ENCODE data around the gene CDC42. TPM values are rescaled to one million over a fixed set of nuclear protein-coding genes. Genes with fewer than 3 reads are reported as not detected.
A peak's percentile ranks its signal among the peaks of the same experiment; 100 is the strongest.

The CDC42 gene
- total RNA-seq, 3 donors from 2014 or later (not counting 1 experiment from before 2014, with no cell fraction given) = 454 to 470 (median 463) TPM

DNA sequence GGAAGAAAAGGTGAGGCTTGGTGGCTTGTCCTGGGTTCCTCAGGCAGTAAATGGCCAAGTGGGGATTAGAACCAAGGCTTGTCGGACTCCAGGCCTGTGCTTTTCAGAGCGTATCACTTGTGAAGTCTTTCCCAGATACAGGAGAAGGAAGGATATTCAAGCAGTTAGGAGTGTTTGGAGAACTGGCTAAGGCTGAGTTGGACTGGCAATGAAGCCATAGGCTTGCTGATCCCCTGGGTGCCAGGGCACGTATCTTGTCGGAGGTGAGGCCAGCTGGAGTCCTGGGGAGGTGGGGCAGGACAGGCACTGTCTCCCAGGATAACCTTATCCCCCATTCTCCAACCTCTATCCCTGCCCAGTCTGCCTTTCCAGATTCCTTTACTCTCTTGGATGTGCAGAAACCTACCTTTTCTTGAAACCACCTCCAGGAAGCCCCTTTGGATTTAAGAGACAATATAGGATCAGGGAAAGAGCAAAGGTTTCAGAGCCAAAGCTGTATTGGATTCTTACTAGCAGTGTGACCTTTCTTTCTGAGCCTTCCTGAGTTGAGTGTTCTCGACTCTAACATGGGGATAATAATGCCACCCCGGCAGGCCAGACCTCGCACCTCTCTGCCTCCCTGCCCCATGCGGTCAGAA is 72.2 kb downstream of the CDC42 start:
- ATAC-seq (no peak), DNase-seq (no peak)
- Histone ChIP-seq H3K4me3 (ENCODE audit: low read length) (no peak overlapping the region), H3K36me3 (ENCODE audit: control insufficient read depth, insufficient read depth, low read length) (peaks cover 3% of the 10 kb centered on the region), H3K27ac (ENCODE audit: low read length) (no peak overlapping the region), H3K4me1 (ENCODE audit: control insufficient read depth, insufficient read depth, low read length) (no peaks in the 10 kb centered on the region), H3K9me3 (ENCODE audit: control insufficient read depth, insufficient read depth, low read length) (no peaks in the 10 kb centered on the region), H3K27me3 (ENCODE audit: control insufficient read depth, insufficient read depth, low read length) (no peaks in the 10 kb centered on the region)
- Mint-ChIP-seq H3K9me3 (no peaks in the 10 kb centered on the region), H3K4me1 (peaks cover 6 to 15% of the 10 kb centered on the region in 2 donors), H3K4me3 (no peak overlapping the region), H3K27me3 (ENCODE audit: low read depth in 2 of 2) (no peaks in the 10 kb centered on the region), H3K36me3 (no peaks in the 10 kb centered on the region), H3K27ac (peak overlapping the region; percentile 18 to 31)
- intact Hi-C loops (cut with micrococcal nuclease) = no loop called here
- WGBS (ENCODE audit: insufficient coverage) = 98% methylated on average over 8 of the region's 8 CpGs
- TF ChIP-seq, protein P1, sequence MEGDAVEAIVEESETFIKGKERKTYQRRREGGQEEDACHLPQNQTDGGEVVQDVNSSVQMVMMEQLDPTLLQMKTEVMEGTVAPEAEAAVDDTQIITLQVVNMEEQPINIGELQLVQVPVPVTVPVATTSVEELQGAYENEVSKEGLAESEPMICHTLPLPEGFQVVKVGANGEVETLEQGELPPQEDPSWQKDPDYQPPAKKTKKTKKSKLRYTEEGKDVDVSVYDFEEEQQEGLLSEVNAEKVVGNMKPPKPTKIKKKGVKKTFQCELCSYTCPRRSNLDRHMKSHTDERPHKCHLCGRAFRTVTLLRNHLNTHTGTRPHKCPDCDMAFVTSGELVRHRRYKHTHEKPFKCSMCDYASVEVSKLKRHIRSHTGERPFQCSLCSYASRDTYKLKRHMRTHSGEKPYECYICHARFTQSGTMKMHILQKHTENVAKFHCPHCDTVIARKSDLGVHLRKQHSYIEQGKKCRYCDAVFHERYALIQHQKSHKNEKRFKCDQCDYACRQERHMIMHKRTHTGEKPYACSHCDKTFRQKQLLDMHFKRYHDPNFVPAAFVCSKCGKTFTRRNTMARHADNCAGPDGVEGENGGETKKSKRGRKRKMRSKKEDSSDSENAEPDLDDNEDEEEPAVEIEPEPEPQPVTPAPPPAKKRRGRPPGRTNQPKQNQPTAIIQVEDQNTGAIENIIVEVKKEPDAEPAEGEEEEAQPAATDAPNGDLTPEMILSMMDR (IDR thresholded peaks at IDR 0.05) = no peak

DNA sequence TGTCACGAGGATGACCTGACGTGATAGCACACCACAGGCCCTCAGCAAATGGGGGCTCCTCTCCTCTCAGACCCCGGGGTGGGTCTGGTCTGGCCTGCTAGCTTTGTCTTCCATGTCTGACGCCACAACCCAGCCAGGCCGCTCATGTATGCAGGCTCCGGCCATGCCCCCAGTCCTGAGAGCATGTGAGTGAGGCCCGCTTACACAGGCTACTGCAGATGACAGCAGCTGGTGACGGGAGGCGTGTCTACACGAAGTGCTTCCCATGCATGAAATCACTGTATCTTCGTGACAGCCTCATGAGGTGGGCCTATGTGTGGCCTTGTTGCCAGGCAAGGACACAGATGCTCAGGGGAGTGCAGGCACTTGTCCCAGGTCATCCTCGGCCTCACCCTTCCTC is 74.0 kb downstream of the CDC42 start:
- WGBS (ENCODE audit: insufficient coverage) = 91% methylated on average over 12 of the region's 12 CpGs
- DNase-seq (no peak), ATAC-seq (no peak)
- Histone ChIP-seq H3K27me3 (ENCODE audit: control insufficient read depth, insufficient read depth, low read length) (no peaks in the 10 kb centered on the region), H3K36me3 (ENCODE audit: control insufficient read depth, insufficient read depth, low read length) (no peaks in the 10 kb centered on the region), H3K9me3 (ENCODE audit: control insufficient read depth, insufficient read depth, low read length) (no peaks in the 10 kb centered on the region), H3K4me3 (ENCODE audit: low read length) (no peak overlapping the region), H3K4me1 (ENCODE audit: control insufficient read depth, insufficient read depth, low read length) (no peaks in the 10 kb centered on the region), H3K27ac (ENCODE audit: low read length) (no peak overlapping the region)
- intact Hi-C loops (cut with micrococcal nuclease) = no loop called here
- Mint-ChIP-seq H3K27ac (peak overlapping the region in 1 of 2 donors; percentile 23), H3K4me3 (no peak overlapping the region), H3K9me3 (no peaks in the 10 kb centered on the region), H3K4me1 (peaks cover 6 to 9% of the 10 kb centered on the region in 2 donors), H3K27me3 (ENCODE audit: low read depth in 2 of 2) (no peaks in the 10 kb centered on the region), H3K36me3 (no peaks in the 10 kb centered on the region)
- TF ChIP-seq, protein P1 (IDR thresholded peaks at IDR 0.05) = no peak

DNA sequence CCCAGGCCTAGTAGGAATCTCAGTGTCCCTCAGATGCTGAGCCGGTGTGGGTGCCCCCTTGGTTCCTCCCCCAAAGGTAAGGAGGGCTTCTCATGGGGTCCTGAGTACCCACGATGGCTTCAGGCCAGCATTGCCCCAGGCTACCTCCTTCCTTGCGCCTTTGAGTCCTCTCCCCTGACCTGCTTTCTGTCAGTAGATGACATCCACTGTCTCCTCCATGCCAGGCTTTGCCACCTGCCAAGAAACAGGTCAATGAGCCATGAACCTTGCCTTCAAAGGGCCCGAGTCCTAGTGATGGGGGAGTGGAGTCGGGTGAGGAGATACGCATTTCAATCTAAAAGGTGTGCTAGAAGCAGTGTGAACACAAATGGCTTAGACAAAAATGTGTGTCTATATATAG is 74.7 kb downstream of the CDC42 start:
- no peaks in the 10 kb centered on the region for H3K36me3 ChIP-seq (ENCODE audit: control insufficient read depth, insufficient read depth, low read length)
- Mint-ChIP-seq H3K36me3 (no peaks in the 10 kb centered on the region), H3K4me3 (no peak overlapping the region), H3K27ac (no peak overlapping the region), H3K27me3 (ENCODE audit: low read depth in 2 of 2) (no peaks in the 10 kb centered on the region), H3K4me1 (peaks cover 6 to 9% of the 10 kb centered on the region in 2 donors), H3K9me3 (no peaks in the 10 kb centered on the region)
- H3K27ac ChIP-seq (ENCODE audit: low read length) = no peak overlapping the region
- ATAC-seq (no peak), DNase-seq (no peak)
- no peak overlapping the region for H3K4me3 ChIP-seq (ENCODE audit: low read length)
- TF ChIP-seq, protein P1 (IDR thresholded peaks at IDR 0.05) = no peak
- intact Hi-C loops (cut with micrococcal nuclease) = no loop called here
- 79% methylated on average over 6 of the region's 6 CpGs for WGBS (ENCODE audit: insufficient coverage)
- no peaks in the 10 kb centered on the region for H3K4me1 ChIP-seq (ENCODE audit: control insufficient read depth, insufficient read depth, low read length)
- no peaks in the 10 kb centered on the region for H3K9me3 ChIP-seq (ENCODE audit: control insufficient read depth, insufficient read depth, low read length)
- no peaks in the 10 kb centered on the region for H3K27me3 ChIP-seq (ENCODE audit: control insufficient read depth, insufficient read depth, low read length)

DNA sequence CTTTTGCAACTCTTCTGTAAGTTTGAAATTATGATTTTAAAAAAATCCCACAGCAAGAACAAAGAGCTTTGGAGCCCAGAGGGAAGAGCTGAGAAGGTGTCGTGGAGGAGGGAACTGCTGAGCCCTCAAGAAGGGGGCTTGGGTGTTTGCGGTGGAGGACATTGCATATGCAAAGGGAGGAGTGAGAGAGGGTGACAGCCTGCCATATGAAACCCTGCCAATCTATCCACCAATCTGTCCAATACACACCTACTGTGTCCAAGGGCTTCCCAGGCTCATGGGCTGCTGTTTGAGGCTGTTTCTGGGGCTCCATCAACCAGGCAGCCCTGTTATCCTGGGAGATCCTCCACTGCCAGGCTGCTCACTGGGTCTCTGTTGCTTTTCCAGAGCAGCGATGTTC is 75.2 kb downstream of the CDC42 start:
- Mint-ChIP-seq H3K27ac (no peak overlapping the region), H3K4me1 (peaks cover 6 to 9% of the 10 kb centered on the region in 2 donors)

More for the DNA sequence above, 75.2 kb downstream of the CDC42 start:
- no peak overlapping the region for H3K4me3 Mint-ChIP-seq
- Histone ChIP-seq H3K27me3 (ENCODE audit: control insufficient read depth, insufficient read depth, low read length) (no peaks in the 10 kb centered on the region), H3K4me1 (ENCODE audit: control insufficient read depth, insufficient read depth, low read length) (no peaks in the 10 kb centered on the region), H3K4me3 (ENCODE audit: low read length) (no peak overlapping the region), H3K27ac (ENCODE audit: low read length) (no peak overlapping the region), H3K9me3 (ENCODE audit: control insufficient read depth, insufficient read depth, low read length) (no peaks in the 10 kb centered on the region), H3K36me3 (ENCODE audit: control insufficient read depth, insufficient read depth, low read length) (no peaks in the 10 kb centered on the region)
- ATAC-seq (no peak), DNase-seq (no peak)
- H3K36me3 Mint-ChIP-seq = no peaks in the 10 kb centered on the region
- no peaks in the 10 kb centered on the region for H3K9me3 Mint-ChIP-seq
- intact Hi-C loops (cut with micrococcal nuclease) = no loop called here
- TF ChIP-seq, protein P1 (IDR thresholded peaks at IDR 0.05) = no peak
- 100% methylated on average over 3 of the region's 3 CpGs for WGBS (ENCODE audit: insufficient coverage)
- H3K27me3 Mint-ChIP-seq (ENCODE audit: low read depth in 2 of 2) = no peaks in the 10 kb centered on the region
